Measurements from ENCODE around the gene GJD2. TPM values are rescaled to one million over a fixed set of nuclear protein-coding genes. Genes with fewer than 3 reads are reported as not detected.

The GJD2 gene
- total and polyA plus RNA-seq, 4 experiments from 2014 or later, result not detected

- no peaks in the 10 kb centered on the region for H3K36me3 Mint-ChIP-seq
- Histone ChIP-seq H3K27me3 (ENCODE audit: insufficient read depth, low read length) (peaks cover 3% of the 10 kb centered on the region), H3K27ac (ENCODE audit: low read depth, low read length) (no peak overlapping the region), H3K36me3 (ENCODE audit: insufficient read depth, low read length) (no peaks in the 10 kb centered on the region), H3K4me1 (ENCODE audit: insufficient read depth, low read length) (no peaks in the 10 kb centered on the region), H3K9me3 (ENCODE audit: control insufficient read depth in 1 of 2, low read length in 2 of 2) (no peaks in the 10 kb centered on the region), H3K4me3 (ENCODE audit: low read length in 2 of 2) (no peak overlapping the region)
- intact Hi-C loops (cut with micrococcal nuclease), result no loop called here
- H3K27ac Mint-ChIP-seq, result no peak overlapping the region
- H3K4me3 Mint-ChIP-seq, result no peak overlapping the region
- no peaks in the 10 kb centered on the region for H3K4me1 Mint-ChIP-seq
- ChIA-PET CTCF (ENCODE audit: partially characterized antibody) (no interaction called here), POLR2A (ENCODE audit: partially characterized antibody) (no interaction called here)
- H3K27me3 Mint-ChIP-seq, result peaks cover 13 to 14% of the 10 kb centered on the region in 2 donors
- no peak for DNase-seq
- H3K9me3 Mint-ChIP-seq, result no peaks in the 10 kb centered on the region
These were observed 20.5 kb downstream of the GJD2 start for GRCh38 chr15:34734303-34734702.

GRCh38 chr15:34733621-34734020 is 21.2 kb downstream of the GJD2 start:
- H3K9me3 ChIP-seq (ENCODE audit: control insufficient read depth in 1 of 2, low read length in 2 of 2), result no peaks in the 10 kb centered on the region
- H3K36me3 ChIP-seq (ENCODE audit: insufficient read depth, low read length), result no peaks in the 10 kb centered on the region
- ChIA-PET POLR2A (ENCODE audit: partially characterized antibody) (no interaction called here), CTCF (ENCODE audit: partially characterized antibody) (no interaction called here)
- Mint-ChIP-seq H3K9me3 (no peaks in the 10 kb centered on the region), H3K27ac (no peak overlapping the region), H3K36me3 (no peaks in the 10 kb centered on the region), H3K4me1 (no peaks in the 10 kb centered on the region), H3K4me3 (no peak overlapping the region), H3K27me3 (peaks cover 14 to 16% of the 10 kb centered on the region in 2 donors)
- no peak overlapping the region for H3K4me3 ChIP-seq (ENCODE audit: low read length in 2 of 2)
- peaks cover 3% of the 10 kb centered on the region for H3K27me3 ChIP-seq (ENCODE audit: insufficient read depth, low read length)
- H3K27ac ChIP-seq (ENCODE audit: low read depth, low read length), result no peak overlapping the region
- no peaks in the 10 kb centered on the region for H3K4me1 ChIP-seq (ENCODE audit: insufficient read depth, low read length)
- DNase-seq, result no peak
- intact Hi-C loops (cut with micrococcal nuclease), result no loop called here

GRCh38 chr15:34732430-34732829 is 22.4 kb downstream of the GJD2 start:
- peaks cover 17 to 21% of the 10 kb centered on the region in 2 donors for H3K27me3 Mint-ChIP-seq
- intact Hi-C loops (cut with micrococcal nuclease), result no loop called here
- H3K9me3 ChIP-seq (ENCODE audit: control insufficient read depth in 1 of 2, low read length in 2 of 2), result no peaks in the 10 kb centered on the region

GRCh38 chr15:34730701-34731100 is 24.1 kb downstream of the GJD2 start:
- Mint-ChIP-seq H3K9me3 (peaks cover 0 to 8% (median 0%) of the 10 kb centered on the region in 8 donors), H3K4me1 (no peaks in the 10 kb centered on the region), H3K4me3 (no peak overlapping the region), H3K27ac (no peak overlapping the region), H3K36me3 (no peaks in the 10 kb centered on the region), H3K27me3 (peaks cover 21 to 23% of the 10 kb centered on the region in 2 donors)
- peaks cover 3% of the 10 kb centered on the region for H3K27me3 ChIP-seq (ENCODE audit: insufficient read depth, low read length)
- no peak overlapping the region for H3K27ac ChIP-seq (ENCODE audit: low read depth, low read length)
- H3K9me3 ChIP-seq (ENCODE audit: control insufficient read depth in 1 of 2, low read length in 2 of 2), result no peaks in the 10 kb centered on the region
- no peak overlapping the region for H3K4me3 ChIP-seq (ENCODE audit: low read length in 2 of 2)
- H3K36me3 ChIP-seq (ENCODE audit: insufficient read depth, low read length), result no peaks in the 10 kb centered on the region
- no peaks in the 10 kb centered on the region for H3K4me1 ChIP-seq (ENCODE audit: insufficient read depth, low read length)
- POLR2A ChIA-PET (ENCODE audit: partially characterized antibody), result no interaction called here
- intact Hi-C loops (cut with micrococcal nuclease), result no loop called here
- no peak for DNase-seq
- CTCF ChIA-PET (ENCODE audit: partially characterized antibody), result no interaction called here

More at GRCh38 chr15:34732430-34732829, 22.4 kb downstream of the GJD2 start:
- H3K36me3 Mint-ChIP-seq, result no peaks in the 10 kb centered on the region
- peaks cover 0 to 4% (median 0%) of the 10 kb centered on the region in 8 donors for H3K9me3 Mint-ChIP-seq
- POLR2A ChIA-PET (ENCODE audit: partially characterized antibody), result no interaction called here
- no peak overlapping the region for H3K4me3 Mint-ChIP-seq
- no peak for DNase-seq
- Histone ChIP-seq H3K36me3 (ENCODE audit: insufficient read depth, low read length) (no peaks in the 10 kb centered on the region), H3K27me3 (ENCODE audit: insufficient read depth, low read length) (peaks cover 3% of the 10 kb centered on the region), H3K4me1 (ENCODE audit: insufficient read depth, low read length) (no peaks in the 10 kb centered on the region), H3K4me3 (ENCODE audit: low read length in 2 of 2) (no peak overlapping the region), H3K27ac (ENCODE audit: low read depth, low read length) (no peak overlapping the region)
- H3K4me1 Mint-ChIP-seq, result no peaks in the 10 kb centered on the region
- no peak overlapping the region for H3K27ac Mint-ChIP-seq
- CTCF ChIA-PET (ENCODE audit: partially characterized antibody), result no interaction called here

- no peaks in the 10 kb centered on the region for H3K9me3 ChIP-seq (ENCODE audit: control insufficient read depth in 1 of 2, low read length in 2 of 2)
- DNase-seq, result no peak
- peaks cover 3% of the 10 kb centered on the region for H3K27me3 ChIP-seq (ENCODE audit: insufficient read depth, low read length)
- Mint-ChIP-seq H3K27ac (no peak overlapping the region), H3K4me3 (no peak overlapping the region), H3K36me3 (no peaks in the 10 kb centered on the region), H3K9me3 (peaks cover 0 to 8% (median 0%) of the 10 kb centered on the region in 8 donors), H3K27me3 (peaks cover 23% of the 10 kb centered on the region in 2 donors), H3K4me1 (no peaks in the 10 kb centered on the region)
- ChIA-PET POLR2A (ENCODE audit: partially characterized antibody) (no interaction called here), CTCF (ENCODE audit: partially characterized antibody) (no interaction called here)
- no peak overlapping the region for H3K27ac ChIP-seq (ENCODE audit: low read depth, low read length)
- intact Hi-C loops (cut with micrococcal nuclease), result no loop called here
- H3K4me1 ChIP-seq (ENCODE audit: insufficient read depth, low read length), result no peaks in the 10 kb centered on the region
- H3K4me3 ChIP-seq (ENCODE audit: low read length in 2 of 2), result no peak overlapping the region
- H3K36me3 ChIP-seq (ENCODE audit: insufficient read depth, low read length), result no peaks in the 10 kb centered on the region
These were observed 24.9 kb downstream of the GJD2 start for GRCh38 chr15:34729886-34730285.

GRCh38 chr15:34729056-34729455 is 25.7 kb downstream of the GJD2 start:
- H3K36me3 Mint-ChIP-seq, result no peaks in the 10 kb centered on the region
- no peaks in the 10 kb centered on the region for H3K4me1 Mint-ChIP-seq
- peaks cover 3% of the 10 kb centered on the region for H3K27me3 ChIP-seq (ENCODE audit: insufficient read depth, low read length)
- H3K36me3 ChIP-seq (ENCODE audit: insufficient read depth, low read length), result no peaks in the 10 kb centered on the region
- H3K27ac ChIP-seq (ENCODE audit: low read depth, low read length), result no peak overlapping the region
- peaks cover 24 to 25% of the 10 kb centered on the region in 2 donors for H3K27me3 Mint-ChIP-seq
- H3K4me3 ChIP-seq (ENCODE audit: low read length in 2 of 2), result no peak overlapping the region
- H3K4me1 ChIP-seq (ENCODE audit: insufficient read depth, low read length), result no peaks in the 10 kb centered on the region
- CTCF ChIA-PET (ENCODE audit: partially characterized antibody), result no interaction called here
- POLR2A ChIA-PET (ENCODE audit: partially characterized antibody), result no interaction called here
- no peak overlapping the region for H3K27ac Mint-ChIP-seq
- DNase-seq, result no peak
- no peaks in the 10 kb centered on the region for H3K9me3 ChIP-seq (ENCODE audit: control insufficient read depth in 1 of 2, low read length in 2 of 2)
- H3K9me3 Mint-ChIP-seq, result peaks cover 0 to 8% (median 0%) of the 10 kb centered on the region in 8 donors
- intact Hi-C loops (cut with micrococcal nuclease), result no loop called here
- H3K4me3 Mint-ChIP-seq, result no peak overlapping the region

- Histone ChIP-seq H3K4me1 (ENCODE audit: insufficient read depth, low read length) (no peaks in the 10 kb centered on the region), H3K27me3 (ENCODE audit: insufficient read depth, low read length) (peaks cover 7% of the 10 kb centered on the region), H3K27ac (ENCODE audit: low read depth, low read length) (no peak overlapping the region), H3K9me3 (ENCODE audit: control insufficient read depth in 1 of 2, low read length in 2 of 2) (no peaks in the 10 kb centered on the region), H3K36me3 (ENCODE audit: insufficient read depth, low read length) (no peaks in the 10 kb centered on the region), H3K4me3 (ENCODE audit: low read length in 2 of 2) (no peak overlapping the region)
- no peaks in the 10 kb centered on the region for H3K36me3 Mint-ChIP-seq
- intact Hi-C loops (cut with micrococcal nuclease), result no loop called here
- no peak overlapping the region for H3K4me3 Mint-ChIP-seq
- CTCF ChIA-PET (ENCODE audit: partially characterized antibody), result no interaction called here
- POLR2A ChIA-PET (ENCODE audit: partially characterized antibody), result no interaction called here
- H3K27ac Mint-ChIP-seq, result no peak overlapping the region
- peaks cover 0 to 8% (median under 1%) of the 10 kb centered on the region in 8 donors for H3K9me3 Mint-ChIP-seq
- H3K27me3 Mint-ChIP-seq, result peaks cover 34 to 37% of the 10 kb centered on the region in 2 donors
- H3K4me1 Mint-ChIP-seq, result peaks cover 0 to 12% (median under 1%) of the 10 kb centered on the region in 4 donors
- DNase-seq, result no peak
These were observed 28.2 kb downstream of the GJD2 start for GRCh38 chr15:34726406-34727100.
